Lung (tissue), 12 donors: Measurements from ENCODE around the gene MARCHF3. TPM values are rescaled to one million over a fixed set of nuclear protein-coding genes. Genes with fewer than 3 reads are reported as not detected.

ENCODE experiments used
- ATAC-seq: fragments of 200-7000 bp; cut with Tn5 transposase; one replicate; pipeline ENCODE4 v1.9.1; 2020; ENCODE audit warnings: moderate number of reproducible peaks; ENCODE audit not compliant: insufficient read depth, low FRiP score
- DNase-seq, 3 donors: peaks; one replicate each; pipeline ENCODE4 v3.0.0-alpha.2; 2013 to 2017
- H3K27ac ChIP-seq, 2 donors: one replicate each; pipeline ENCODE4 v1.5.1; 2013; ENCODE audit warnings: mild to moderate bottlenecking in 2 of 2, moderate library complexity in 2 of 2, control low read depth in 1 of 2, inconsistent platforms in 1 of 2, low read depth in 1 of 2, low read length in 1 of 2
- H3K27me3 ChIP-seq, 3 donors: one replicate each; pipeline ENCODE4 v1.5.1; 2013; ENCODE audit warnings: low read length in 2 of 3; ENCODE audit not compliant: control insufficient read depth in 3 of 3, insufficient read depth in 3 of 3
- H3K36me3 ChIP-seq, 4 donors: one replicate each; pipeline ENCODE4 v1.5.1; 2013; ENCODE audit warnings: low read length in 4 of 4, mild to moderate bottlenecking in 1 of 4, moderate library complexity in 1 of 4; ENCODE audit not compliant: control insufficient read depth in 4 of 4, insufficient read depth in 4 of 4
- H3K4me1 ChIP-seq, 5 donors: one replicate each; pipeline ENCODE4 v1.5.1; 2013; ENCODE audit warnings: low read length in 5 of 5, mild to moderate bottlenecking in 2 of 5, moderate library complexity in 1 of 5; ENCODE audit not compliant: control insufficient read depth in 5 of 5, insufficient read depth in 5 of 5
- H3K4me3 ChIP-seq: one replicate; pipeline ENCODE4 v1.5.1; 2013; ENCODE audit warnings: mild to moderate bottlenecking, control low read depth, moderate library complexity
- H3K9ac ChIP-seq, 2 donors: one replicate each; pipeline ENCODE4 v1.5.1; 2013; ENCODE audit warnings: low read length in 2 of 2, control low read depth in 1 of 2; ENCODE audit not compliant: insufficient read depth in 1 of 2
- H3K9me3 ChIP-seq, 4 donors: one replicate each; pipeline ENCODE4 v1.5.1; 2013; ENCODE audit warnings: low read length in 3 of 4, mild to moderate bottlenecking in 1 of 4, moderate library complexity in 1 of 4; ENCODE audit not compliant: control insufficient read depth in 4 of 4, insufficient read depth in 3 of 4
- WGBS, 2 donors: extraction: QIAGEN DNeasy Blood & Tissue Kit; methylation state at CpG; one replicate each; pipeline ENCODE4 v1.1.7; 2013; 5-methylcytosine and 5-hydroxymethylcytosine counted together
- polyA plus RNA-seq, 2 donors: library from polyadenylated mRNA; stranded (reverse); fragments of 200-250 nt; gene quantifications; one replicate each; pipeline ENCODE4 v1.2.1, GENCODE V29; 2013
- total RNA-seq, 2 donors: library from RNA; depleted of rRNA in 1 of 2; stranded (reverse); fragments of >200 nt in 1 of 2; gene quantifications; one replicate each; pipeline ENCODE4 v1.2.1, GENCODE V29; 2014 to 2021
- TF ChIP-seq, protein P1 (sequence below): IDR thresholded peaks from 2 replicates; pipeline ENCODE4 v1.5.1; 2012; ENCODE audit warnings: mild to moderate bottlenecking; ENCODE audit errors: control extremely low read depth, extremely low read depth
- donor health status: control.
- donor health status: control.
- donor health status: Bipolar disorder and iron deficiency.
- donor health status: healthy.
- donor health status: DM: yes; HTN: yes; CAD: no.

The MARCHF3 gene
- total and polyA plus RNA-seq, 4 donors, result 3.7 to 17.0 (median 13.1) TPM

DNA sequence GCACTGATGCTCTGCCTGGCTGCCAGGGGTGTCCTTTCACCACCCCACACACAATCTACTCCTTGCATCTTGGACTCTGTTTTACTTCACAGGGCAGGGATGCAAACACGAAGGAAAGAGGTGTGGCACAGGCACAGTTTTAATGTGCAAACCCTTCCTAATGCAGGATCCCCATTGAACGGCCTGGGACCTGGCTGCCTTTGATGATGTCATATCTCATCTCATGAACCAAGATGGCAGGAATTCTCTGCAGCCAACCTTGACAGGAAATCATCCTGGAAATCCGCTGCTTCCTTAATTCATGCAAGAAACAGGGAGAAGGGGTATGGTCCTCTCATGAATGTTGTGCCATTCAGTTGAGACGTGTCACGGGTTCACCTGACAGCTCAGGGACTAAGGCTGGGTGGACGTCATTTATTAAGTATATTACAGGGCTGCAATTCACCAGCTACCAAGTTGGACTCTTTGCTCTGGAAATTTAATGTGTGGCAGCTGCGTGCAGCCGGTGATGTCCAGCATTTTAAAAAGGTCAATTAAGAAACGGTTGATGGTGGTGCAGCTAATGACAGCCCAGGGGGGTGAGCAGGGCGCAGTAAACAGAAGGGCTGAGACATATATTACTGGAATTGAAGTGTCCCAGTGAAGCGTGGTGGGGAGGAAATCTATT lies 161.9 kb downstream of the MARCHF3 start:
- Histone ChIP-seq H3K36me3 (no peaks in the 10 kb centered on the region), H3K9ac (no peak overlapping the region), H3K4me3 (no peak overlapping the region), H3K4me1 (peaks cover 0 to 7% (median 0%) of the 10 kb centered on the region in 5 donors), H3K9me3 (no peaks in the 10 kb centered on the region), H3K27ac (no peak overlapping the region), H3K27me3 (peaks cover 0 to 12% (median 10%) of the 10 kb centered on the region in 3 donors)
- ATAC-seq, result no peak
- TF ChIP-seq, protein P1, sequence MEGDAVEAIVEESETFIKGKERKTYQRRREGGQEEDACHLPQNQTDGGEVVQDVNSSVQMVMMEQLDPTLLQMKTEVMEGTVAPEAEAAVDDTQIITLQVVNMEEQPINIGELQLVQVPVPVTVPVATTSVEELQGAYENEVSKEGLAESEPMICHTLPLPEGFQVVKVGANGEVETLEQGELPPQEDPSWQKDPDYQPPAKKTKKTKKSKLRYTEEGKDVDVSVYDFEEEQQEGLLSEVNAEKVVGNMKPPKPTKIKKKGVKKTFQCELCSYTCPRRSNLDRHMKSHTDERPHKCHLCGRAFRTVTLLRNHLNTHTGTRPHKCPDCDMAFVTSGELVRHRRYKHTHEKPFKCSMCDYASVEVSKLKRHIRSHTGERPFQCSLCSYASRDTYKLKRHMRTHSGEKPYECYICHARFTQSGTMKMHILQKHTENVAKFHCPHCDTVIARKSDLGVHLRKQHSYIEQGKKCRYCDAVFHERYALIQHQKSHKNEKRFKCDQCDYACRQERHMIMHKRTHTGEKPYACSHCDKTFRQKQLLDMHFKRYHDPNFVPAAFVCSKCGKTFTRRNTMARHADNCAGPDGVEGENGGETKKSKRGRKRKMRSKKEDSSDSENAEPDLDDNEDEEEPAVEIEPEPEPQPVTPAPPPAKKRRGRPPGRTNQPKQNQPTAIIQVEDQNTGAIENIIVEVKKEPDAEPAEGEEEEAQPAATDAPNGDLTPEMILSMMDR, result no peak
- DNase-seq, result no peak
- WGBS, 2 donors, result 67 to 79% methylated on average over 11 of the region's 11 CpGs

DNA sequence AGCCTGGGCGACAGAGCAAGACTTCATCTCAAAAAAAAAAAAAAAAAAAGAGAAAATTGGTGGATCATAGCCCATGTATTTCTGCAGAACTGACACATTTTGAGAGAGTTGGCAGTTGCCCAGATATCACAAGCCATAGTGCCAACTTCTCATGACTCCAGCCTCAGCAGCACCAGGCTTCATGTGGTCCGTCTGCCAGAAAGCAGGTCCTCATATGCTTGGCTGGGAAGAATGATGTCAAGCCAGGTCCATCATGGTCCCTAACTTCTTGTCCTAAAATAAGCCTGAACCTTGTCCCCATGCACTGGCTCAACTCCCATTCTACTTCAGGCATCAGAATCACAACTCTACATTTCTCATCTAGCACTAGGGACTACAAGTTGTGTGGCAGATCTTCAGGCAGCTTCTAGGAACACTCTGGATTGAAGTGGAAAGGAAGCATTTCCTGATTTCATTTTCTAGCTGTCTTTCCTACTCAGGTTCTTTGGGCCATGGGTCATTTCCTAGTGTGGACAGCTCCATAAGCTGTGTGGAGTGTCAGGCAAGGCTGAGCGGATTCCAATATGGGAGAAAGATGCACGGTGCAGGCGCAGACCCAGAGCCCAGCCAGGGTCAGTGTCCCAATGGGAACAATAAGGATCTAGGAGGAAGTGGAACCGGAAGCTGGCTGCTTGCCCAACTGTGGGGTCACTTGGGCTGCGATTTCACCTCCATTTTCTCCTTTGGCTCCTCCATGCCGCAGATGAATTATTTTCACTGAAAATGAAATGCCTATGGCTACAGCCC lies 163.3 kb downstream of the MARCHF3 start:
- H3K36me3 ChIP-seq, result no peaks in the 10 kb centered on the region
- DNase-seq (peak in 1 of 3 donors; percentile 46), ATAC-seq (no peak)
- no peak overlapping the region for H3K27ac ChIP-seq
- no peaks in the 10 kb centered on the region for H3K9me3 ChIP-seq
- peaks cover 0 to 7% (median 0%) of the 10 kb centered on the region in 5 donors for H3K4me1 ChIP-seq
- 78 to 82% methylated on average over 8 of the region's 8 CpGs for WGBS, 2 donors
- H3K4me3 ChIP-seq, result no peak overlapping the region
- H3K9ac ChIP-seq, result no peak overlapping the region
- TF ChIP-seq, protein P1, result no peak
- H3K27me3 ChIP-seq, result peaks cover 0 to 10% (median 10%) of the 10 kb centered on the region in 3 donors

DNA sequence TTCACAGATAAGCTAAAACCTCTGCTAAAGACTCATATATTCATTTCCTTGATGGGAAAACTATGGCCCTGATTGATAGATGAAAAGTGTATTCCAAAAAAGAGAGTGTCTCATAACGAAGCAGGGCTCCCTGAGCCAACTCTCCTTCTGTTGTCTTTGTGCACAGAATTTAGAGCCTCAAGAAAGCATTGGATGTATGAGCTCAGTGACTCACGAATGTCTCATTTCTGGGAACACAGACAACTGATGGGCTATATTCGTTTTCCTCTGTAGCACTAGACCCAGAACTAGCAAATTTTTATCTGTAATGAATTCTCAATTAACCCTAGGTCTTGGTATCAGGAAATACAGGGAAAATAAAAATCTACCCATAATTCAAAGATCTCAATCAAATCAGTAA lies 165.1 kb downstream of the MARCHF3 start:
- Histone ChIP-seq H3K4me1 (peaks cover 0 to 7% (median 0%) of the 10 kb centered on the region in 5 donors), H3K4me3 (no peak overlapping the region), H3K27ac (no peak overlapping the region), H3K9me3 (no peaks in the 10 kb centered on the region), H3K9ac (no peak overlapping the region), H3K36me3 (no peaks in the 10 kb centered on the region), H3K27me3 (peaks cover 0 to 2% (median 2%) of the 10 kb centered on the region in 3 donors)
- ATAC-seq, result no peak
- no peak for DNase-seq
- WGBS, 2 donors, result 82 to 85% methylated on average over 3 of the region's 3 CpGs
- TF ChIP-seq, protein P1, result no peak
